Measurements from ENCODE around the gene PHYH.
"Not testable (repeated sequence)": the region's sequence is repeated elsewhere in the genome, so short reads cannot be mapped to it uniquely, and the experiment has no call there.

The PHYH gene

DNA sequence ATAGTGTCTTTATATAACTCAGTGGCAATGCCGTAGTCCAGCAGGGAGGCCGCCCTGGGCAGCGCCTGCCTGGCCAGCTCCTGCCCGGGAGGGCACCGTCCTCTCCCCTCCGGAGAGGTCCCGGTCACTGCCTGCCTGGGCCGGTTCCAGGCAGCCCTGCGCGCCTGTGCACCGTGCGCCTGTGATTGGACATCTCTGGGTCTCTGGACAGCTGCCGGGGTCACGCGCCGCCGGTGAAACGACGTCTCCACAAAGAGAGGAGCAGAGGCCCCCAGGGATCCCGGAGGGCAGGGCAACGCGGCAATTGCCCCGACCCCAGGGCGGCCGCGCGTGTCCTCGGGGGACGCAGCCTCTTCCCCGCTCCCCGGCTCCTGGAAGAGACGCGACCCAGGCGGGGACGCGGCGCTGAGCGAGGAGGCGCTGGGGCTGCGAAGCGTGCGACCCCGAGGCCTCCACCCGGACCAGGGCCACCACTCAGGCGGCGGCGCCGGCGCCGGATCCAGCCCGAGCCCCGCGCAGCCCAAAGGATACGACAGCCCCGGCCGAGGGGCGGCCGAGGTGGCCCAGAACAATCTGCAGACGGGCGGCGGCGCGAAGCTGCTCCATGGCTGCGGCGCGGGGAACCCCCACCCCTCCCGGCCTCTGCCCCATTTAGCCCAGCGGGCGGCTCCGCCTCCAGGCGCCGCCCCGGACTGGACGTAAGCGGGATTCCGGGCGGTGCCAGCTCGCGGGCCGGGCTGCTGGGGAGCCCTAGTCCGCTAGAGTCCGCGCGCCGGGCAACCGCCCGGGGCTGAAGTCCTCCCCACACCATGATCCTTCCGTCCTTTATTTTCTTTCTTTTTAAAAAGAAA is at the start of gene PHYH:
Gene PHYH, minus strand, starts transcription at position 628 of the 851 bp plus-strand sequence. Its CDS starts 22 bp downstream, at position 606.
- DNase-seq: peak; percentile 73 to 74

DNA sequence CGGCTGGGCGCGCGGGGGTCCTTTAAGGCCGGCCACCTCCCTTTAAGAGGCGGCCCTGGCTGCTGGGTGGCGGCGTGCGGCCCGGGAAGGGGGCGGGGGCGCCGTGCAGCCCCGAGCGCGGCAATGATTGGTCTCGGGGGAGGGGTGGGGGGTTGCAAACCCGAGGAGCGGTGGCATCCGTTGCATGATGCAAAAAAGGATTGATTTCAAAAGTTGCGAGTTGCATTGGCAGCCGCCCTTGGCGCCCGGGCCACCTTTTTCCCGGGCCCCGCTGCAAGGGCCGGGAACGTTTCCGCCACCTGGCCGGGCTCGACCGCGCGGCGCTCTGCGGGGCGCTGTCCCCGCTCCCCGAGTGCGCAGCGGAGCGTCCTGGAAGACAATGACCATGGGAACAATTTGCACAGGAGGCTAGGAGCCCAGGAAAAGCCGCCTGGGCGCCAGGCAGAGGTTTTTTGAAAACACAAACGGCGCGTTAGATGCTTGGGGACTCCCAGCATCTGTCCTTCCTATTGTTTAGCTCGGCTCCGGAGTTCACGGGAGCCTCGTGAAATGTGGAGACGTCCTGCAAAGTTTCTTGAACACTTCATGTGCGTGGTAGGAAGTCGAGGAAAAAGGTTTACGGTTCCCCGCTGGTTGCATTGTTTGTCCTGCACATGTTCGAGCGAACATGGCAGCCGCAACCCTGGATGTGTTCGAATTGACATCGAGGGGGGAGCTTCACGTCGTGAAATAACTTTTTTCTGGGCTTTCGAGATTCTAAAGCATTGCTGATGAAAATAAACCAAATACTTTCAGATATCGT is 48.6 kb upstream of the PHYH start, which contains the start of gene SEPHS1:
Gene SEPHS1, minus strand, starts transcription at position 78 of the 802 bp plus-strand sequence. CDS start 3,343 bp downstream, outside the sequence.
- DNase-seq: peak; percentile 74 to 76

DNA sequence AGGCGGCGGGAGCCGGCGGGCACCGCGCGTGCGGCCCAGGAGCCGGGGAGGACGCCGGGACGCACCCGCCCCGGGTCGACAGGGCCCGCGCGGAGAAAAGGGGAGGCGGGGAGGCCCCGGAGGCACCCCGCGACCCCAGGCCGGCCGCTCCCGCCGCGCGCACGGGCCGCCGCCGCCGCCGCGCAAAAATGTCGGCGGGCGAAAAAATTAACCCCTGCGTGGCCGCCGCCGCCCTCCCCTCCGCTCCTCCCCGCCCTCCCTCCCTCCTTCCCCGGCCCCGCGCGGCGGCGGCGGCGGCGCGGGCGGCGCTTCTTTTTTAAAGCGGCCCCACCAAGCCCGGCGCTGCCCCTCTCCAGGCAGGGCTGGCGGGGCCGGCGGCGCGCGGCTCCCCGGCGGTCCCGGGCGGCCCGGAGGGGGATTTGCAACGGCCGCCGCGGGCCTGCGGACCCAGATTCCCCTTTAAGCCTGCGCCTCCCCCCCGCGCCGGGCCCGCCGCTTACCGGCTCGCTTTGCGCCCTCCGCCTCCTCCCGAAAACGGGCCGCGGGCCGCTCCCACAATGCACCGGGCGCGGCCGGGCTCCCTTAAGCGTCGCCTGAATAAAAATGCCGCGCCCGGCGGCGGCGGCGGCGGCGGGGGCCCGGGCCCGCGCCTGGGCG is 47.8 kb upstream of the PHYH start:
- DNase-seq: peak; percentile 70 to 81

DNA sequence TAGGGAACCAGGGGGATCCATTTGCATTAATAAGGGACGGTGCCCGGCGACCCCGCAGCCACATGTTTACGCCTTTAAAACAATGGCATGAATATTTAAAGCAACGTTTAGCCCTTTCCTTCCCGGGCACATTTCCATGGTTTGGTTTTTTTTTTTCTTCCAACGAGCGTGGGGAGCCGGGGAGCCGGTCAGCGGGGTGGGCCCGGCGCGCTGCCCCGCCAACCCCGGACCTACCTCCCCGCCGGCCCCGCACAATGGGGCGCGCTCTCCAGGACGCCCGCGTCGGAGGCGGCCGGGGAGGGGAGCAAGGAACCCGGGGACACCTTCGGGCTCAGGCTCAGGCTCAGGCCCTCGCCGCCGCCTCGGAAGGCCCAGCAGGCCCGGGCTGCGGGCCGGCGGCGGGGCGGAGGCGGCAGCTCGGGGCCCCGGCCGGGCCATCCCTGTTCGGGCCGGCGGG is 47.2 kb upstream of the PHYH start:
- no peak for DNase-seq

DNA sequence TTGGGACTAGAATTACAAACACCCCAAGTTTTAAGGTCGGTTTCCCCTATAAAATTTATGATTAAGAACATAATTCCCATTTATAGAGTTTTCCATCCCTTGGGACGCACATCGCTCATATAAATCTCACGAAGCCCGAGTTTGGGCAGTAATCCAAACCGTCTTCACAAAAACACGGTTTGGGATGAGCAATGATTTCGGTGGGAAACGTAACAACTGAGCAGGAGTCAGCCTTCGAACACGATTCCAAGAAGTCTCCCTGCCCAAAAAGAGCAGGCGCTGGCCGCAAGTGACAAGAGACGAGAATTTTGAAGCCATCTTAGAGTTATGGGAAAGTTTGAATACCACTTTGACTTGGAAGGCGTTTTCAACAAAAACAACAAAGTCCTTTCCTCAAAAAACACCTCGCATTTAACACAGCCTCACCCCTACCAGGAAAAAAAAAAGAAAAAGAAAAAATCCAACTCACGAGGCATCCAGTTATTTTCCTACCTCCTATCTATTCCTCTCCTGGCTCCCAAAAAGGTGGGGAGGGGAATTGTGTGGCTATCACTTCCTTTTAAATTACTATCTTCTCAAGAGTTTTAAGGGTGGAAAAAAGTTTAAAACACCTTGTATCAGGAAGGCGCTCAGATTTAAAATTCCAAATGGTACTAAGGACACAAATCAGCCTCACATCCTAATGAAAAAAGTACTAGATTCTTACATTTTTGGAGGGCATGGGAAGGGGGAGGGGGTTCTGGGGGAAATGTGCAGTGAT is 46.6 kb upstream of the PHYH start:
- DNase-seq: peak in 1 of 2 experiments; percentile 32

DNA sequence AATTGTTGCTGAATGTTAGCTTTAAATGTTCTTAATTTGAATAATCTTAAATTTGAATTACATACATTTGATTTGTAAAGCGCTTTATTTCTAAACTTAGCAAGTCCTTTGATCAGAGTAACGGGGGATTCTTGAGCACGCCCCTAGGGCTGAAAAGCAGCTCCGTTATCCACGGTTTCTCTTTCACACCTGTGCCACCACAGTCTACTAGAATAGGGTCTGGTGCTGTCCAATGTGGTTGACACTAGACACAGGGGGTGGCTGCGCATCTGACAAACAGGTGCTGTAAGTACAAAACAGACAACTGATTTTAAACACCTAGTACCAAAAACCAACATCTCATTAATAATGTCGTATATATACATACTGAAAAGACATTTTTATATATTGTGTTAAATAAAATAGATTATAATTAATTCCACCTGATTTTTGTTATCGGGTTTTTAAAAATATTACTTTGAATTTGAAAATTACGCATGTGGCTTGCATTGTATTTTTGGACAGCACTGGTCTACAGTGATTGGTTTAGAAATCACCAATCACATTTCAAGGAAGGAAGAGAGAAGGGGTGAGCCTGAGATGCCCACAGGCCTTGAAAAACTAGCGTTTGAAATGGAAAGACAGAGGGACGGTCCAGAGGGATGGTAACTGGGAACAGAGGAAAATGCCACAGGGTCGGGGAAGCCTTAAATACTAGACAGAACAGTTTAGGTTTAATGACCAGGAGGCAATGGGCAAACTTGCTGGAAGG is 40.9 kb upstream of the PHYH start:
- DNase-seq: no peak

DNA sequence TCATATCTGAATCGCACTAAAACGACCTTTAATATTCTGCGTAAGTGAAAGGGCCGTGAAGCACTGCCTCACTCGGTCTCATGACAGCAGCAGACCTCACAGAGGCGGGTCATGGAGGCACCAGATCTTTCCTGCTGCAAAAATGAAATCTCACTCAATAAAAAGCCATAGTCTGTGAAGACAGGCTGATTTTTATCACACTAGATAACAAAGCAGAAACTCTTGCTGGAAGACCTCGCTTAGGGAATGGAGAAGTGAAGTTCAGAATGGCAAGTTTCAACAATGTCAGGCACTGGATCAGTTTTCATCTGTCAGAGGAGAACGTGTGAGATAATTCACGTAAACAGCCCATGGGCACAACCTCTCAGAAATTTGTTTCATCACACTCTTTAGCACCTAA is 40.2 kb upstream of the PHYH start:
- no peak for DNase-seq

DNA sequence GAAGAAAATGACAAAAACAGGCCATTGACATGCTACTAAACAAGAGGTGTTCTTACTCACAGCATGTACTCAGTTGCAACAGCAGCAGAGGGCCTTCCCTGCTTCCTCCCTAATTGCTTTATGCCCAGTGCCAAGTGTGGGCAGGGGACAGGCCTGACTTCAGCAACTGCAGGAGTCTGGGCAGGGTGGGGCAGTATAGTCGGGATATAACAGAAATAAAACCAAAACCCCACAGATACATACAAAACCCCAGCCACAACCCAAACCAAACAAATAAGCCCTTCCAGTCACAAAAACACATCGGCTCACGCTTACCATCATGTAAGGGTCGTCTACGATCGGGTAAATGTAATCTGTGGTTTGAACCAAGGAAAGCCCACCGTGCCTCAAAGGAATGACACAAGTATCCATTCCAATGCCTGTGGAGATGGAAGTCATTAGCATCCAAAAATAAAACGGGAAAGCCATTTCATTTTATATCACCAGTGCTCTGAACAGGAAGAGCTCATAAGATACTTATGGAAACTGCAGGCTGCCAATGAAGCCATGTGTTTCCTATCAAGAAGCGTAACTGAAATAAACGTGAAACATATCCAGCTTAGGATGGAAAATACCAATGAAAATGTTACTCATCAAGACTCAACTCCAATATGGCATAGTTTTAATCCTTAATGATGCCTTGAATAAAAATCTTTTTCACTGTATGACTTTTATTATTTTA is 38.7 kb upstream of the PHYH start:
- no peak for DNase-seq

DNA sequence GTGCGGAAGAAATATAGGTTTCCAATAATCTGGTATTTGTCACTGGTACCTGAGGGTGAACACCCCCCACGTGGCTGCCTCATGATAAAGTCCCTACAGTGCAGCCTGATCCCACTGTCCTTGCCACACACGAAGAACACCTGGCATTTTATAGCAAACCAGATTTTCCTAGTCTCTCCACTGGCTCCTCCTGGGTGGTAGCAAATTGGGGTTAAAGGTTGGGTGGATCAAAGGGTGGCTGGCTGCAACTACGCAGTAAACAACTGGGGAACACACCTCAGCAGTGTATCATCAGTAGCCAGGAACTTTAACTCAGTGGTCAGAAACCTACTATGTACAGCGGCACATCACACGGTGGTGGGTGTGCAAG is 37.9 kb upstream of the PHYH start:
- no peak for DNase-seq

DNA sequence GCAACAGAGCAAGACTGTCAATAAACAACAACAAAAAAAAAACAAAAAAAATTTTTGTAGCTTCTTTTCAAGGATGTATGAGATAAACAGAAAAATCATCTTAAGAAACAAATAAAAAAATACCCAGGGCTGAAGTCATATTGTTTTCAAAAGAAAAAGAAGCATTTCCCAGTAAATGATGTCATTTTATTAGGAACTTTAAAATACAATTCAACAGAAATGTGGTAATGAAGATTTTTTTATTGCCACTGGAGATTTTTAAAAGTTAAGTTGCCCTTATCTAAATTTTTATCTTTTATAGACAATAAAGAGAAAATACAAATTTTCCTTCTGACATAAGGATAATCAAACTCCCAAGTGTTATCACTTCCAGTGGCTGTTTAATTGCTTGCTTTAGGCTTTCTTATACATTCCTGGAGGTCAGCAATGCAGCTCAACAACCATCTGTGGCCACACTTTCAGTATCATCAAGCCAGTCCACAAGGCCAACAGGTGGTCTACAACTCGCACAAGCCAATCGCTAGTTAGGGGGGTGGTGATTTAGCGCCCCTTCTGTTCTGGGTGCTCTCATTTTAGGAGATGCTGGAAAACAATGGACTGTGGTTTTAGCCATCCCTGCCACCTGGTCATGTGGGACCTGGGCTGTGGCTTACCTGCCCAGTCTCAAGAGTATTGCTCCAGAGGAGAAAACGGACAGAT is 37.4 kb upstream of the PHYH start:
- DNase-seq: no peak

DNA sequence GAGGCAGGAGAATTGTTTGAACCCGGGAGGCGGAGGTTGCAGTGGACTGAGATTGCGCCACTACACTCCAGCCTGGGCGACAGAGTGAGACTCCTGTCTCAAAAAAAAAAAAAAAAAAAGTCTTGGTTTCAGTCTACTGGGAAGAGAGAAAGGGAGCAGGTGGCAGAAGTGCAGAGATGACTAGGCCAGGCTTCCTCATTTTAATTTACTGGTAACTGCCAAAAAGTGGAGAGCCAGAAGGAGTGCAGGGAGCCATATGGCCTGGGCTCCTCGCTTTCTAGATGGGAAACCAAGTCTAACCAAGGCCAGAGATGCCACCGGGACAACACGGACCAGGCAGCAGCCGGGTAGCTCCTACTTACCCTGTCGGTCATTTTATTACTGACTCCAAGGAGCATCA is 36.0 kb upstream of the PHYH start:
- DNase-seq: peak; percentile 49 to 67

DNA sequence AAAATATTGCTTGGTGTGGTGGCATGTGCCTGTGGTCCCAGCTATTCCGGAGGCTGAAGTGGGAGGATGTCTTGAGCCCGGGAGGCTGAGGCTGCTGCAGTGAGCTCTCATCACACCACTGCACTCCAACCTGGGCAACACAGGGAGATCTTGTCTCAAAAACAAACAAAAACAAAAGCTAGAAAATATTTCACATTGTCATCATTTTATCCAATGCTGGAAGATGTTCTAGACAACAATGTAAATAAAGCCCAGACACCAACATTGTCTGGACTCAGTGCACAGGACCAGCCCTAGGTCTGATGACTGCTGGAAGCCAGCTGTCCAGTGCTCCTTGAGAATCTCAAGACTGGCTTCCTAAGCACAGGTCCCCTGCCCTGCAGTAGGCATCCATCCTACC is 34.7 kb upstream of the PHYH start:
- DNase-seq: no peak

DNA sequence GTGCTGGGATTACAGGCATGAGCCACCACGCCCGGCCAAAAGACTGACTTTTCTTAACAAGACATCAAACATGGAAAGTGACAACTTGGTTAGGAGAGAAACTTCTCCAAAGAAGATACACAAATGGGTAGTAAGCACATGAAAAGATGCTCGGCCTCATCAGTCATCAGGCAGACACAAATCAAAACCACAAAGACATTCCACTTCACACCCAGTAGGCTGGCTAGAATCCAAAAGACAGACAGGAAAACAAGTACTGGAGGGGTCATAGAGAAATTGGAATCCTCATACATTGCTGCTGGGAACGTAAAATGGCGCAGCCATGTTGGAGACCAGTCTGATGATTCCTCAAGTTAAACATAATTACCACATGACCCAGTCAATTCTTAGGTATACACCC is 31.8 kb upstream of the PHYH start:
- no peak for DNase-seq

DNA sequence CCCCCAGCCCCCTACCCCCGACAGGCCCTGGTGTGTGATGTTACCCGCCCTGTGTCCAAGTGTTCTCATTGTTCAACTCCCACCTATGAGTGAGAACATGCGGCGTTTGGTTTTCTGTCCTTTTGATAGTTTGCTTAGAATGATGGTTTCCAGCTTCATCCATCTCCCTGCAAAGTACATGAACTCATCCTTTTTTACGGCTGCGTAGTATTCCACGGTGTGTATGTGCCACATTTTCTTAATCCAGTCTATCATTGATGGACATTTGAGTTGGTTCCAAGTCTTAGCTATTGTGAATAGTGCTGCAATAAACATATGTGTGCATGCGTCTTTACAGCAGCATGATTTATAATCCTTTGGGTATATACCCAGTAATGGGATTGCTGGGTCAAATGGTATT is 31.1 kb upstream of the PHYH start:
- DNase-seq: not testable (repeated sequence)

DNA sequence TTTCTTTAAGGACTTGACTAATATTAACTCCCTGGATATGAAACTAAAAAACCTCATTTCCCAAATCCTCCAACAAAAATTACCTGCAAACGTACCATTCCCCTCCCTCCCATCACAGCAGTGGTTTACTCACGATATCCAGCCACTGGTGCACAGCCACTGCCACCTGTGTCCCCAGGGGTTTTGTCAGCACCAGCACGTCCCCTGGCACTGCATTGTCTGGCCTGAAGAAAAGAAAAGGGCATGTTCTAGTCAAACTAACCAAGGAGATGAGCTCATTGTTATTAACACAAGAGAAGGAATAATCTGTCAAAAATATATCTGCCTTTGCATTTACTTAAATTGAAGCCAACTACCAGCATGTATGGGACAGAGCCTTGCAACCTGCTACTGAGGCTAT is 29.7 kb upstream of the PHYH start:
- no peak for DNase-seq

DNA sequence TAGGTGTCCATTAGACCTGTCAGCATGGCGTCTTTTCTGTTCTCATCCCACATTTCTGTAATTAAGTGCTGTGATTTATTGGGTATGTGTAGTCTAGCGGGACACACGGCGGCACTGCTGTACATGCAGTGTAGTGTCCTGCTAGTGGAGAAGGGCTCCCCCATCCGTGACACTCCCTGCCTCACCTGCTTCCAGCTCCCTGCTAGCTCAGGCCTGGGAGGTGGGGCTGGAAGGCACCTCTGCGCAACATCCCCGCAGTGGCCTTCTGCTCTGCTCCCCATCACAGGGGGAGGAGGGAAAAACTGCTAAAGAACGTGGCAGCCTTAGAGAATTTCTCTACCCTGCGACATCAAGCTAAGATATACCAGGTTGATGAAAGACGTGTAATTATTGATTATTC is 28.7 kb upstream of the PHYH start:
- DNase-seq: no peak

DNA sequence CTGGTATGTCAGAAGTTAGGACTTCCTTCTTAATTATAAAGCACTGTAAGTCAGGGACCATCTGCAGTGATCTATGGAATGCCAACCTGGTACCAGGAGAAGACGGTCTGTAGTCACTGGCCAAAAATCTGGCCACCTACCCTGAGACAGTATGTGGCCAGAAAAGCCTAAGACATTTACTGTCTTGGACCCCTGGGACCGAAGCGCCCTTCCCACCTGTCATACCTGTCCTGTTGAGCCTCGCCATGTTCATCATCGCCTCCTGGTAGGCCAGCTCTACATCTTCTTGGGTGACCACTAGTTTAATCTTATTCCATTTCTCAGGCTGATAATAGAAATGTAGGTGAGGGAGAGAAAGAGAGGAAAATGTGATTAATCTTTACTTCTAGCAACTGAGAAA is 28.3 kb upstream of the PHYH start:
- DNase-seq: no peak

DNA sequence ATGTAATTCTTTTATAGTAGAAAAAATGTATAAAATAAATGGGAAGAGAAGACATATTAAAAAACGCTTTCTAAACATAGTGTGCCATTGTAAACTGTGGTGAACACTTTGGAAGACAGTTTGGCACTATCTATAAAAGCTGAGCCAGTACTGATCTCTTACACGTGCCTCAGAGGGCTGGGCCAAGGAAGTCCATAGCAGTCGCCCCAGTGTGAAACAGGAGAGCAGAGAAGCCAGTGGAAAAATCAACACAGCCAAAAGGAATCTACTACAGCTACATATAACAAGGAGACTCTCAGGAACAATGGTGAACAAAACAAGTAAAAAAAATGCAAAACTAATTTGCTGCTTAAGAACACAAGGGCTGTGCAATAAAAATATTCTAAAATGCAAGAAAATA is 27.7 kb upstream of the PHYH start:
- no peak for DNase-seq

DNA sequence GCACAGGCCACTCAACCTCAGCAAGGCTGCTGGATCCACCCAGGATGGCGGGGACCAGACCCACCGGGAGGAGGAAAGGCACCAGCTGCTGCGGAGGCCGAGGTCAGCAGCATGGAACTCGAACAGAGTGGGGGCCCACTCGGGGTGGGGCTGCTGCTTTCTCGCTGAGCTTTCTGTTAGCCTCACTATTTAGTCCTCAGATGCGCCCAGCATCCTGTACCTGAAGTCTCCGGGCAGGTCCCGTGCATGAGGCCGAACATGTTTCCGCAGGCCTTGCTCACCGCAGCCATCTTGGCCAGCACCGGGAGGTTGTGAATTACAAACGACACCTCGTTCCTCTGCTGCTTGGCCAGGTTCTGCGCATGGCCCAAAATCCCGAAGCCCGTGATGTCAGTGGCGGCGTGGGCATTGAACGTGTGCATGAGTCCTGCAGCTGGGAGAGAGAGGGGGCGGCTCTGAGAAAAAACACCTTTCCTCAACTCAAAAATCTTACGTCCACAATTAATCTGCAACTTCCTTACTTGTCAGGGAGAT is 22.8 kb upstream of the PHYH start:
- DNase-seq: no peak

DNA sequence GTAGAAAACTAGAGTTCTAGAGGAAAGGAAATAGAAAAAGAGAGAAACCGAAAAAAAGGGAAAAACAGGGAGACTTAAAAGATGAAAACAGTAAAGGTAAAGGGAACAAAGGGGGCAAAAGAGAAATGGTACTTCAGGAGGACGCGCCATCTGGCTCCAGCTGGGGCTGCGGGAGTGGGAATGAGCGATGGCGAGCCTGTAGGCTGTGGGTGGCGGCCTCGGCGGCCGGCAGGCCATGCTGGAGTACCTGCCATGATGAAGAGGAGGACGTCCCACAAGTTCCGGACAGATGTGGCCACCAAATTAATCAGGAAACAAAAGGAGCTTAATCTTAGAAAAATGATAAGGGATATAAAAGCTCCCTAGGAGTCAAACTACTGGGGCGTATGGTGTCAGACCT is 21.7 kb upstream of the PHYH start:
- no peak for DNase-seq
